Body of pancreas (tissue), 4 donors: ENCODE results near the gene FNDC5.

Experiments
- POLR2A ChIP-seq, 3 donors: fragments of 450-650 bp; IDR thresholded peaks; one replicate each; pipeline ENCODE4 v1.6.1; 2016; ENCODE audit warnings: antibody characterized with exemption in 3 of 3, mild to moderate bottlenecking in 2 of 3
- TF ChIP-seq, protein P1 (sequence below), 7 experiments: fragments of 450-650 bp in 4 of 7; fragments of 200-600 bp in 3 of 7; sonication (generic) in 3 of 7; IDR thresholded peaks; one replicate each; pipeline ENCODE4 v1.5.1; 2016 to 2019; ENCODE audit warnings: antibody characterized with exemption in 7 of 7

DNA sequence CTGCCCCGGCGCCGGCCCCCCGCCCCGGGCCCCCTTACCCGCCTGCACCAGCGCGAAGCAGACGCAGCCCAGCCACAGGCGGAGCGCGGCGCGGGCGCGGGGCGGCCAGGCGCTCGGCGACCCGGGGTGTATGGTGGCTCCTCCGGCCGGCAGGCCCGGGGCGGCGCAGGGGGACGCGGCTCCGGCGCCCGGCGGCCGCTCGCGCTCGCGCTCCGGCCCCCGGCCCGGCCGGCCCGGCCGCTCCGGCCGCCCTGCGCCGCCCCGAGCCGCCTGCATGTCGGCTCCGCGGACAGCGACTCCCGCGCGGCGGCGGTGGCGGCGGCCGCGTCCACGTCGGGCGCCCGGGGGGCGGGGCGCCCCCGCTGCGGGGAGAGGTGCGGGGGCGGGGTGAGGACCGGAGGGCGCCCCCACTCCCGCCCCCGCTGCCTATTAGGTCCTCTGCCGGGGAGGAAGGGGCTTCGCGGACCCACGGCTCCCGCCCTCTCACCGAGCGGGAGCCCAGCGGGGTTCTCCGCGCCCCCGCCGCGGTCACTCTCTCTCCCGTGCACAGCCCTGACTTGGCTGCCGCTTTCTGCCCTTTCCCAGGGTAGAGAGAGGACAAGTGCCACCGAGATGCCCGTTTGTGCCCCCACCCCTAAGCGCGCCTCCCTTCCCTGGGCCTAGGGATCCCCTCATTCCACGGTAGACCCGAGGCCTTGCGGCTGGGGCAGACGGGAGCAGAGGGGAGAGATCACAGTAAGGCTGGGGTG, at the start of gene FNDC5:
- TF ChIP-seq POLR2A (IDR thresholded peaks at IDR 0.05): no peak
- TF ChIP-seq, protein P1, sequence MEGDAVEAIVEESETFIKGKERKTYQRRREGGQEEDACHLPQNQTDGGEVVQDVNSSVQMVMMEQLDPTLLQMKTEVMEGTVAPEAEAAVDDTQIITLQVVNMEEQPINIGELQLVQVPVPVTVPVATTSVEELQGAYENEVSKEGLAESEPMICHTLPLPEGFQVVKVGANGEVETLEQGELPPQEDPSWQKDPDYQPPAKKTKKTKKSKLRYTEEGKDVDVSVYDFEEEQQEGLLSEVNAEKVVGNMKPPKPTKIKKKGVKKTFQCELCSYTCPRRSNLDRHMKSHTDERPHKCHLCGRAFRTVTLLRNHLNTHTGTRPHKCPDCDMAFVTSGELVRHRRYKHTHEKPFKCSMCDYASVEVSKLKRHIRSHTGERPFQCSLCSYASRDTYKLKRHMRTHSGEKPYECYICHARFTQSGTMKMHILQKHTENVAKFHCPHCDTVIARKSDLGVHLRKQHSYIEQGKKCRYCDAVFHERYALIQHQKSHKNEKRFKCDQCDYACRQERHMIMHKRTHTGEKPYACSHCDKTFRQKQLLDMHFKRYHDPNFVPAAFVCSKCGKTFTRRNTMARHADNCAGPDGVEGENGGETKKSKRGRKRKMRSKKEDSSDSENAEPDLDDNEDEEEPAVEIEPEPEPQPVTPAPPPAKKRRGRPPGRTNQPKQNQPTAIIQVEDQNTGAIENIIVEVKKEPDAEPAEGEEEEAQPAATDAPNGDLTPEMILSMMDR (IDR thresholded peaks at IDR 0.05): no peak
